Endometrium (tissue), 2 donors: ENCODE results near the gene CEMIP.

Experiments
- FAIRE-seq: peaks from 2 replicates; lab custom pipeline; 2012; peaks lifted over from hg19 to GRCh38; lab: Jason Lieb, UNC
- donor health status: control.
- donor health status: control.

The CEMIP gene

DNA sequence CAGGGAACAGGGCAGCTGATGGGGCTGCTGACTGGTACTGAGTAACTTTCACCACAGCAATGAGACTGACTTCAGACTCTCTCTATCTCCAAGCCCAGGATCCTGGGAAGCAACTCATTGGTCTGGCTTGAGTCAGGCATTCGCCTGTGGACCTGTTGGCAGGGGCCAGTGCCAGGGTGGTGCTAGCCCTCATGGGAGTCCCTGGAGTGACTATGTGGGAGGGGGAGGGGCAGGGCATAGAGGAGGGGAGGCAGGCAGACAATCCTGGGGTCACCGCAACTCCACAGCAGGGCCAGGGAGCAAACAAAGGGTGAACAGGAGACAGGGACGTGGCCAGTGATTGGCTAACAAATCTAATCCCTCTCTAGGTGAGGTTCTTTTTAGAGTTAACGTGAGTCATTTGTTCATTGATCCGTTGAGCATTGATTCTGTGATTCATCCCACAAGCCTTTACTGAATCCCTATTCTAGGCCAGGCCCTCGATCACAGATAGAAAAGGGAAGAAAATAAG is 71.8 kb downstream of the CEMIP start:
- FAIRE-seq, result no peak

- FAIRE-seq, result no peak
These were observed 73.5 kb downstream of the CEMIP start for GRCh38 chr15:80852676-80853075.

DNA sequence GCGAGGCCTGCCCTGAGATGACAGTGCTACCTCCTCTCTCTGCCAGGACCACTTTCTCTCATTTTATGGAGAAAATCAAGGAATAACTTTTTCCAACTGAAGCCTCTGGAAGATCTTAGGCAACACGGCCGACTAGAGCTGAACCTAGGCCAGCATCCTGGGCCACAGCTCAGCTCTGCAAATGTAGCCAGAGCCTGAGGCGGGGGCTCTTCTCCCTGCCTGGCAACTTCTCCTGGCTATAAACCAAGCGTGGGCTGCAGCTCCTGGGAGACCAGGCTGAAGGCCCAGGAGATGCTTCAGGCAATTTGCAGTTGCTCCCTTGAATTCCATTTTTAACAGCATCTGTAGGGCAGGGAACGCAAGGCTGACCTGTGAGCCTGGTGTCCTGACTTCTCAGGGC is 74.9 kb downstream of the CEMIP start:
- no peak for FAIRE-seq

DNA sequence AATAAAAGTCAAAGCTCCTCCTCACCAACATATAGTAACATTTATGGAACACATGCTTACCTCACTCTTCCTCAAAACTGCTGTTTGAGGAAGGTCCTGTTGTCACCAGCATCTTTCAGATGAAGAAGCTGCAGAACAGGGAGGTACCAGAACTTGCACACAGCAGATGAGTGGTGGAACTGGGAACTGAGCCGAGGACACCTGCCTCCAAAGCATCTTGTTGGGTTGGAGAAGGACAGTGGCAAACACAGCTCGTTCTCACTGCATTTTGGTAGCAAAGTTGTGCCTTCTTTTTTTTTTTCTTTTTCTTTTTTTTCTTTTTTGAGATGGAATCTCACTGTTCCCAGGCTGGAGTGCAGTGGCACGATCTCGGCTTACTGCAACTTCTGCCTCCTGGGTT is 76.0 kb downstream of the CEMIP start:
- FAIRE-seq, result no peak

GRCh38 chr15:80856400-80856799 is 77.2 kb downstream of the CEMIP start:
- FAIRE-seq, result no peak

DNA sequence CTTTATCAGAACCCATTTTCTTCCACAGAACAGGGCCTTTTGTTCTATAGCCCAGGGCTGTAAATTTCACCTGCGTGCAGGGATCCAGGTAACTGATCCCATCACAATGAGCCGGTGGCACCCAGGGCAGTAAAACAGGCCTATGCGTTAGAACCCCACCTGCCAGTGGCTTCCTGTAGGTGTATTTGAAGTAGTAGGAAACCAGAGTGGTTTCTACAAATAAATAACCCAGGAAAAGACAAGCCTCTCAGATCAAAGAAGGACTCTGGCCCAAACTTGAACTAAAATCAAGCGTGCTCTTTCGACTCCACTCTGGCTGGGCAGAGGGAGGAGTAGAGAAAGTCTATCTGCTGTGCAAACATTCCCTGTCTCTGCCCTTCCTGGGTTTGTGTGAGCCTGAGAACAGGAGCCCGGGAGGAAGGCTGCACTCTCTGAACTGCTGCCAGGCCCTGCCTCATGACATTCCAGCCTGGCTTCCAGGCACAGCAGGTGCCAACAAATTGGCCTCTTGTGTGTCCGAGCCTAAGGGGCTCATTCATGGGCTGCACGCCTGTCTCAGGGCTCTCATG is 77.7 kb downstream of the CEMIP start:
- no peak for FAIRE-seq

- no peak for FAIRE-seq
These were observed 82.6 kb downstream of the CEMIP start for GRCh38 chr15:80861731-80862170.

GRCh38 chr15:80864666-80865065 is 85.5 kb downstream of the CEMIP start:
- no peak for FAIRE-seq

DNA sequence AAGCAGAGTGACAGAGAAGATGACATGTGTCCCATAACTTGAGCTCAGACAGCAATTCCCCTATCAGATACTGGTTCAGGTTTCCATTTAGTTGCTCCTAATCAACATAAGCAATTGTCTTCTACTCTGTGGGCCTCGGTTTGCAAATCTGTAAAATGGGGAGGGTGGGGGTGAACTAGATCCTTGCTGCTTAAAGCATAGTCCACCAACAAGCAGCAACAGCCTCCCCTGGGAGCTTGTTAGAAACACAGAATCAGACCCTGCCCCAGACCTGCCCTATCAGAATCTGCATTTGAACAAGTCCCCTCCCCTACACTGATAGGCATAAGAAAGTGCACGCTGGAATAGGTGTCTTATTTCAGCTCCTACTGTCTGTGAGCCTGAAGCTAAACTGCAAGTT is 87.8 kb downstream of the CEMIP start:
- FAIRE-seq, result no peak

GRCh38 chr15:80870366-80870765 is 91.2 kb downstream of the CEMIP start:
- FAIRE-seq, result no peak

GRCh38 chr15:80870893-80871292 is 91.7 kb downstream of the CEMIP start:
- no peak for FAIRE-seq

DNA sequence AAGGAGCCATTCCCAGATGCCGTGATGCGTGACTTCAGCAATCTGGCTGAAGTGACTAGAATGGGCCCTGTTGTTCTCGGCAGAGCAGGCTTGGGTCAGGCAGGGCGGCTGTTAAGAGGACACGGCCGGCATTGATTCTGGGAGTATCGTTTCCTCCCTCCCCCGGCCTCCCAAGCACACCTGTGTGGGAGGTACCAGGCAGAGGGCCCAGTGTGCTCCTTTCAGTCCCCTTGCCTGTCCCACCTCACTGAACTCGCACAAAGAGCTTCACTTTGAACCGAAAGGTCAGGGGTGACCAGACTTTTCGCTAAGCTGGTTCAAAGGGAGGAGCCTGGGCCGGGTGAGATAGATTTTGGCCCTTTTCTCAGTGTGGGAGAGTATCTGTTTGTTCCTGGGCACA is 92.7 kb downstream of the CEMIP start:
- FAIRE-seq, result no peak

DNA sequence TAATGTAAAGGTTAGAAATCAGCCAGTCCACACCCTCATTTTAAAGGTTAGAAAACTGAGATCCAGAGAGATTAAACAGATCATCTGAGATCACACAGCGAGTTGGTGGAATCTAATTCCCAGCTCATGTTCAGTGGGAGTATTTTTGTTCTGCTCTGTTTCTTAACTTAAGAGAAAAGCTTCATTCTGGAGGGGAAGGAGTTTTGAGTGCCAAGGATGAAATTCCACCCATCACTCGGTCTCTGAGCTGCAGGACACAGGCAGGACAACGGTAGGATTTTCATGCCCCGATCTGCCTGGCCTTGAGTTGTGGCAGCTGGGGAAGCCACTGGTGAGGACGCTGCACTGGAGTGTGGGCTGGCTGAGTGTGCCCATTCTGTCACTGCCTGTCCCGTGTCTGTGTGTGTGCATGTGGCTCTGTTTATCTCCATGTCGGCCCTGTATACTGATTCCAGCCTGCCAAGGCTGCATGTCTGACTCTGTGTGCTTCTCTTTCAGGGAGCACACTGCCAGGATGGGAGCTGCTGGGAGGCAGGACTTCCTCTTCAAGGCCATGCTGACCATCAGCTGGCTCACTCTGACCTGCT is 94.3 kb downstream of the CEMIP start:
- FAIRE-seq, result no peak

GRCh38 chr15:80875568-80876347 is 96.6 kb downstream of the CEMIP start:
- no peak for FAIRE-seq

- FAIRE-seq, result no peak
These were observed 97.1 kb downstream of the CEMIP start for GRCh38 chr15:80876348-80876674.

- FAIRE-seq, result no peak
These were observed 99.2 kb downstream of the CEMIP start for GRCh38 chr15:80878242-80878866.

DNA sequence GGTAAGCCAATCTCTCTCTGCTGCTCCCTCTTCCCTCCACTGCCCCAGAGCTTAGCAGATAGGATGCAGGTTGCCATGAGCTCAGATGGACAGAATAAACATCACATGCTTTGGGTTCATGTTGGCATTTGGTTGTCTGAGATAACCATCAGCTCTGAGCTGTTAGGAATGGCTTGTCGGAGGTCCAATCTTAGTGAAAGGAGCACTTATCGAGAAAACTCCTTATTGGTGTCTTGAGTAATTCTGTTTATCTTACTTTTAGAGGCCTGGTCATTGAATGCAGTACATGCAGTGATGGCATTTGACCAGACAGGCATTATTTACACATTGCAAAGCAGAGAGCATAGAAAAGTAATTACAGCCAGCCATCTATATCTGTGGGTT is 99.7 kb downstream of the CEMIP start:
- FAIRE-seq, result no peak

DNA sequence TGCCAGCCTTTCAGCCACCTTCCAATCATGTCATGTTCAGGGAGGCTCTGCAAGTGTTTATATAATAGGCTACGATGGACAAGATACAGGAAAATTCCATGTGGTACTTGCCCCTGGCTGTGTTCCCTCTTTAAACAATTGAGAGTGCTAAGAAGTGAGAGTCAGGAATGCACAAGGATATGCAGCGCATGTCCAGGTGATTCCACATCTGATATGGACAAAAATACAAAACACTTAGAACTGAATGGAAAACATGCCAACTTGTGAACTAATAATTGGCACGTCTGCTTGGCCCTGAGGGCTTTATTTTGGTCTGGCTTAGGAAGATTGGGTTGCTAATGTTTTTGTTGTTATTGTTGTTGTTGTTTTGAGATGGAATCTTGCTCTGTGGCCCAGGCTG is 100.9 kb downstream of the CEMIP start:
- no peak for FAIRE-seq

DNA sequence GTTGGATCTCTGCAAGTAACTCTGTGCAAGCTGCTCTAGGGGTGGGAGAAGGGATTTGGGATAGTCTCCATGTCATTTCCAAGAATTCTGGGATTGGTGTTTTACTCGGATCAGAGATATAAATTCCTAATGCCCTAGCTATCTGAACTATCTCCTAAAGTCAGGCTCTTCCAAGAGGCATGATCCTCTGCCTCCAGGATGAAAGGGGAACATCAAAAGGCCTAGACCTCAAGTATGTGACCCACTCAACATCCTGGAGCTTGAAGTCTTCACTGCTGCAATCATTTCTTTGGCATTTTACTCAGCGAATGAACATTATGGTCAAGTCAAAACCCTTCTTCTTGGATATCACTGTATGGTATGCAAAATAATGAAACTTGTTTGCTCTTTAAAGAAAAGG is 104.5 kb downstream of the CEMIP start:
- no peak for FAIRE-seq

DNA sequence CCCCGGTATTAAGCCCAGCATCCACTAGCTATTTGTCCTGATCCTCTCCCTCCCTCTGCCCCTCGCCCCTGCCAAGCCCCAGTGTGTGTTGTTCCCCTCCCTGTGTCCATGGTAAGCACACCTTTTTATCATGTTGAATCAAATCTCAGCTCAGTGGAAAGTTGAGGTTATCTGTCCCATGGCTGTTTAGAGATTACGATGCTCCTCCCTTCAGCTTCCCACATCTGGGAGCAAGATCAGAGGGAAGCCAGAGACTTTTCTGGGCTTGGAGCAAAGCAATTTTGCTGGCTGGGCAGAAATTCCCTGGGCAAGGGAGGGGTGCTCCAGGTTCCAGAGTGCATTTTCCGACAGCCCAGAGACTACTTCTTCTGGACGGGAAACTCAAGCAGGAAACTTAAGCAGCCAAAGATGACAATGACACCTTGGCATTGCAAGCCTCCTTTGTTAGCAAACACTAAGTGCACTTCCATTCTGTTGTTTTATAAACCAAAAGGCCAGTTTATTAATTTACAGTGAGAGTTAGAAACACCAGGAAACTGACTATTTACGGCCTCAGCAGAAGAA is 105.9 kb downstream of the CEMIP start:
- no peak for FAIRE-seq

GRCh38 chr15:80887148-80887547 is 108.0 kb downstream of the CEMIP start:
- no peak for FAIRE-seq

GRCh38 chr15:80888846-80889245 is 109.7 kb downstream of the CEMIP start:
- FAIRE-seq, result no peak
